ENCODE results near the gene SYNGAP1.

SYNGAP1 gene

DNA sequence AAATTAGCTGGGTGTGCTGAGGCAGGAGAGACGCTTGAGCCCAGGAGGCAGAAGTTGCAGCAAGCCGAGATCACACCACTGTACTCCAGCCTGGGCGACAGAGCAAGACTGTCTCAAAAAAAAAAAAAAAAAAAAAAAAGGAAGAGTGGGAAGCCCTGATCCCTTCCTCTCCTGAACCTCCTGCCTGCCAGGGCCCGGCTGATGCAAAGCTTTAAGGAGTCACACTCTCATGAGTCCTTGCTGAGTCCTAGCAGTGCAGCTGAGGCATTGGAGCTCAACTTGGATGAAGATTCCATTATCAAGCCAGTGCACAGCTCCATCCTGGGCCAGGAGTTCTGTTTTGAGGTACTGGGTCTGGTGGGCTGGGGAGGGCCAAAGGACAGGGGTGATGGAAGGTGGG is 15.1 kb downstream of the SYNGAP1 start:
- H3K79me1 ChIP-seq (replicated peaks; ENCODE audit: low read length, poor library complexity, severe bottlenecking), result peaks cover 39% of the 10 kb centered on the region
- no peak overlapping the region for H2BK12ac ChIP-seq (ENCODE audit: low read length in 2 of 2)
- H4K91ac ChIP-seq (ENCODE audit: low read length), result no peak overlapping the region
- no peak overlapping the region for H2AFZ ChIP-seq (ENCODE audit: low read depth, low read length)
- no peak overlapping the region for H3K14ac ChIP-seq (ENCODE audit: low read length in 2 of 2)
- H2BK15ac ChIP-seq (ENCODE audit: low read depth, poor library complexity, severe bottlenecking), result no peak overlapping the region
- no peak overlapping the region for H3K27ac ChIP-seq (ENCODE audit: low read length, poor library complexity, severe bottlenecking)
- H3K9ac ChIP-seq (ENCODE audit: low read length), result no peak overlapping the region
- no peak overlapping the region for H2AK5ac ChIP-seq (ENCODE audit: low read length, severe bottlenecking)
- no peak overlapping the region for H3K4ac ChIP-seq (ENCODE audit: low read depth in 1 of 2, low read length in 2 of 2)
- H3K9me3 ChIP-seq (ENCODE audit: control insufficient read depth, low read length), result no peaks in the 10 kb centered on the region
- no peak for DNase-seq
- H3K23ac ChIP-seq (ENCODE audit: low read length in 2 of 2), result no peak overlapping the region
- H3K4me1 ChIP-seq (ENCODE audit: control insufficient read depth, insufficient read depth, low read depth, low read length), result peaks cover 34% of the 10 kb centered on the region
- no peak overlapping the region for H3K4me2 ChIP-seq (ENCODE audit: low read length, poor library complexity, severe bottlenecking)
- H2BK5ac ChIP-seq (ENCODE audit: low read depth, low read length, poor library complexity, severe bottlenecking), result no peak overlapping the region
- no peak overlapping the region for H4K8ac ChIP-seq (ENCODE audit: low read length)
- H3K18ac ChIP-seq (ENCODE audit: low read depth in 1 of 2, low read length in 2 of 2), result no peak overlapping the region
- 95% methylated on average over 4 of the region's 4 CpGs for WGBS
- H2BK120ac ChIP-seq (ENCODE audit: low read depth, low read length), result no peak overlapping the region
- H3K4me3 ChIP-seq (ENCODE audit: insufficient read depth in 1 of 2, low read depth in 1 of 2, low read length in 2 of 2), result no peak overlapping the region
- peaks cover 52 to 65% of the 10 kb centered on the region in 2 experiments for H3K36me3 ChIP-seq (ENCODE audit: control insufficient read depth in 1 of 2, insufficient read depth in 2 of 2, low read depth in 1 of 2, low read length in 2 of 2)
- no peaks in the 10 kb centered on the region for H3K27me3 ChIP-seq (ENCODE audit: control insufficient read depth in 1 of 2, insufficient read depth in 1 of 2, low read length in 2 of 2)

DNA sequence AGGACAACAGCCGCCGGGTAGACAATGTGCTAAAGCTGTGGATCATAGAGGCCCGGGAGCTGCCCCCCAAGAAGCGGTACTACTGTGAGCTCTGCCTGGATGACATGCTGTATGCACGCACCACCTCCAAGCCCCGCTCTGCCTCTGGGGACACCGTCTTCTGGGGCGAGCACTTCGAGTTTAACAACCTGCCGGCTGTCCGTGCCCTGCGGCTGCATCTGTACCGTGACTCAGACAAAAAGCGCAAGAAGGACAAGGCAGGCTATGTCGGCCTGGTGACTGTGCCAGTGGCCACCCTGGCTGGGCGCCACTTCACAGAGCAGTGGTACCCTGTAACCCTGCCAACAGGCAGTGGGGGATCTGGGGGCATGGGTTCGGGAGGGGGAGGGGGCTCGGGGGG is 17.8 kb downstream of the SYNGAP1 start:
- Histone ChIP-seq H2BK12ac (ENCODE audit: low read length in 2 of 2) (no peak overlapping the region), H2BK15ac (ENCODE audit: low read depth, poor library complexity, severe bottlenecking) (no peak overlapping the region), H3K4me3 (ENCODE audit: insufficient read depth in 1 of 2, low read depth in 1 of 2, low read length in 2 of 2) (no peak overlapping the region), H2BK5ac (ENCODE audit: low read depth, low read length, poor library complexity, severe bottlenecking) (no peak overlapping the region), H3K9ac (ENCODE audit: low read length) (no peak overlapping the region), H3K18ac (ENCODE audit: low read depth in 1 of 2, low read length in 2 of 2) (no peak overlapping the region), H2AK5ac (ENCODE audit: low read length, severe bottlenecking) (no peak overlapping the region), H3K4me2 (ENCODE audit: low read length, poor library complexity, severe bottlenecking) (no peak overlapping the region), H3K4ac (ENCODE audit: low read depth in 1 of 2, low read length in 2 of 2) (no peak overlapping the region), H3K14ac (ENCODE audit: low read length in 2 of 2) (no peak overlapping the region), H4K91ac (ENCODE audit: low read length) (peak overlapping the region; percentile 21), H2AFZ (ENCODE audit: low read depth, low read length) (no peak overlapping the region), H3K4me1 (ENCODE audit: control insufficient read depth, insufficient read depth, low read depth, low read length) (peaks cover 11% of the 10 kb centered on the region), H3K36me3 (ENCODE audit: control insufficient read depth in 1 of 2, insufficient read depth in 2 of 2, low read depth in 1 of 2, low read length in 2 of 2) (peaks cover 74 to 86% of the 10 kb centered on the region in 2 experiments), H3K23ac (ENCODE audit: low read length in 2 of 2) (no peak overlapping the region), H3K27ac (ENCODE audit: low read length, poor library complexity, severe bottlenecking) (no peak overlapping the region), H2BK120ac (ENCODE audit: low read depth, low read length) (no peak overlapping the region), H3K27me3 (ENCODE audit: control insufficient read depth in 1 of 2, insufficient read depth in 1 of 2, low read length in 2 of 2) (no peaks in the 10 kb centered on the region), H3K9me3 (ENCODE audit: control insufficient read depth, low read length) (no peaks in the 10 kb centered on the region), H3K79me1 (replicated peaks; ENCODE audit: low read length, poor library complexity, severe bottlenecking) (peaks cover 29% of the 10 kb centered on the region), H4K8ac (ENCODE audit: low read length) (no peak overlapping the region)
- WGBS, result 97% methylated on average over 18 of the region's 18 CpGs
- no peak for DNase-seq

GRCh38 chr6:33438978-33439594 is 19.2 kb downstream of the SYNGAP1 start:
- H3K4me1 ChIP-seq (ENCODE audit: control insufficient read depth, insufficient read depth, low read depth, low read length), result no peaks in the 10 kb centered on the region
- H3K79me1 ChIP-seq (replicated peaks; ENCODE audit: low read length, poor library complexity, severe bottlenecking), result peaks cover 26% of the 10 kb centered on the region
- H2BK15ac ChIP-seq (ENCODE audit: low read depth, poor library complexity, severe bottlenecking), result no peak overlapping the region
- H3K14ac ChIP-seq (ENCODE audit: low read length in 2 of 2), result no peak overlapping the region
- peaks cover 80 to 90% of the 10 kb centered on the region in 2 experiments for H3K36me3 ChIP-seq (ENCODE audit: control insufficient read depth in 1 of 2, insufficient read depth in 2 of 2, low read depth in 1 of 2, low read length in 2 of 2)
- H2BK120ac ChIP-seq (ENCODE audit: low read depth, low read length), result no peak overlapping the region
- H3K27me3 ChIP-seq (ENCODE audit: control insufficient read depth in 1 of 2, insufficient read depth in 1 of 2, low read length in 2 of 2), result no peaks in the 10 kb centered on the region
- H3K9me3 ChIP-seq (ENCODE audit: control insufficient read depth, low read length), result no peaks in the 10 kb centered on the region
- no peak overlapping the region for H4K91ac ChIP-seq (ENCODE audit: low read length)
- no peak overlapping the region for H2AK5ac ChIP-seq (ENCODE audit: low read length, severe bottlenecking)
- no peak overlapping the region for H3K27ac ChIP-seq (ENCODE audit: low read length, poor library complexity, severe bottlenecking)
- no peak overlapping the region for H2BK12ac ChIP-seq (ENCODE audit: low read length in 2 of 2)
- no peak overlapping the region for H3K4me2 ChIP-seq (ENCODE audit: low read length, poor library complexity, severe bottlenecking)
- no peak overlapping the region for H4K8ac ChIP-seq (ENCODE audit: low read length)
- H2BK5ac ChIP-seq (ENCODE audit: low read depth, low read length, poor library complexity, severe bottlenecking), result no peak overlapping the region
- no peak overlapping the region for H3K4ac ChIP-seq (ENCODE audit: low read depth in 1 of 2, low read length in 2 of 2)
- no peak overlapping the region for H2AFZ ChIP-seq (ENCODE audit: low read depth, low read length)
- H3K4me3 ChIP-seq (ENCODE audit: insufficient read depth in 1 of 2, low read depth in 1 of 2, low read length in 2 of 2), result no peak overlapping the region
- no peak for DNase-seq
- no peak overlapping the region for H3K18ac ChIP-seq (ENCODE audit: low read depth in 1 of 2, low read length in 2 of 2)
- WGBS, result 97% methylated on average over 3 of the region's 3 CpGs
- H3K23ac ChIP-seq (ENCODE audit: low read length in 2 of 2), result no peak overlapping the region
- H3K9ac ChIP-seq (ENCODE audit: low read length), result no peak overlapping the region

DNA sequence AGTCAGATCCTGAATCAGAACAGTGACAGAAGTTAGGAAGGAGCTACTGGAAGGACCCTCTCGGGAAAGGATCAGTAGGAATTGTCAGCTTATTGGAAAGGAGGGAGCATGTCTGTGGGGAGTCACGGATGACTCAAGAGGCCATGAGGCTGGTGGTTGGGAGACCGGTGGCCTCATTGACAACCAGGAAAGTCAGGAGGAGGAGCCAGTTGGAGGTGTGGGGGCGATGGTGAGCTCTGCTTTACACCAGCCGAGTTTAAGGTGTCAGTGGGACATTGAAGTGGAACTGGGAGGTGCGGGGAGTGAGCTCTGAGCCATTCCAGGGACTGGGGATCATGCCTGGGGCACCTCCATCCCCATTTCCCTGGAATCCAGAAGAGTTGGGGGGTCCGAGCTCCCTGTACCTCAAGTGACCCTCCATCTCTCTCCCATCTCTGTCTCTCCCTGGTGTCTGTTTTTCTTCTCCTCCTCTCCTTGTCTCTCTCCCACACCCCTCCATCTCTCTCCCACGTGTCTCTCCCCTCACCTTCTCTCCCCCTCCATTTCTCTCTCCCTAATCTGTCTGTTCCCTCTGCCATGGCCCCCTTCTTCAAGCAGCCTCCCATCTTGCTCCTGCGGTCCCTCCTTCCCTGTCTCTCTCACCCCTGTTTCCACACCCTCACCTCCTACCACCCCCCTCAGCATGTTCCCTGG is 20.2 kb downstream of the SYNGAP1 start:
- WGBS, result 86% methylated on average over 9 of the region's 9 CpGs
- Histone ChIP-seq H3K4me2 (ENCODE audit: low read length, poor library complexity, severe bottlenecking) (no peak overlapping the region), H3K4me3 (ENCODE audit: insufficient read depth in 1 of 2, low read depth in 1 of 2, low read length in 2 of 2) (no peak overlapping the region), H3K27me3 (ENCODE audit: control insufficient read depth in 1 of 2, insufficient read depth in 1 of 2, low read length in 2 of 2) (no peaks in the 10 kb centered on the region), H3K23ac (ENCODE audit: low read length in 2 of 2) (no peak overlapping the region), H3K27ac (ENCODE audit: low read length, poor library complexity, severe bottlenecking) (no peak overlapping the region), H3K4me1 (ENCODE audit: control insufficient read depth, insufficient read depth, low read depth, low read length) (no peaks in the 10 kb centered on the region), H3K4ac (ENCODE audit: low read depth in 1 of 2, low read length in 2 of 2) (no peak overlapping the region), H3K79me1 (replicated peaks; ENCODE audit: low read length, poor library complexity, severe bottlenecking) (peaks cover 24% of the 10 kb centered on the region), H2AK5ac (ENCODE audit: low read length, severe bottlenecking) (no peak overlapping the region), H2BK12ac (ENCODE audit: low read length in 2 of 2) (no peak overlapping the region), H3K9ac (ENCODE audit: low read length) (no peak overlapping the region), H3K18ac (ENCODE audit: low read depth in 1 of 2, low read length in 2 of 2) (no peak overlapping the region), H2BK120ac (ENCODE audit: low read depth, low read length) (no peak overlapping the region), H2AFZ (ENCODE audit: low read depth, low read length) (no peak overlapping the region), H3K14ac (ENCODE audit: low read length in 2 of 2) (no peak overlapping the region), H2BK15ac (ENCODE audit: low read depth, poor library complexity, severe bottlenecking) (no peak overlapping the region), H3K36me3 (ENCODE audit: control insufficient read depth in 1 of 2, insufficient read depth in 2 of 2, low read depth in 1 of 2, low read length in 2 of 2) (peaks cover 86 to 93% of the 10 kb centered on the region in 2 experiments), H3K9me3 (ENCODE audit: control insufficient read depth, low read length) (no peaks in the 10 kb centered on the region), H2BK5ac (ENCODE audit: low read depth, low read length, poor library complexity, severe bottlenecking) (no peak overlapping the region), H4K8ac (ENCODE audit: low read length) (no peak overlapping the region), H4K91ac (ENCODE audit: low read length) (no peak overlapping the region)
- DNase-seq, result no peak

Measured in mesenchymal stem cell (in vitro differentiated cells and primary cell).